K562 (cell line): ENCODE data around the gene DPAGT1. TPM values are rescaled to one million over a fixed set of nuclear protein-coding genes. Genes with fewer than 3 reads are reported as not detected.

Source experiments
- ATF1 ChIP-seq, 2 experiments: fragments of 450-650 bp in 1 of 2; IDR thresholded peaks; 2 replicates each; pipeline ENCODE4 v1.6.1; 2016; ENCODE audit warnings: missing compliant biosample characterization in 1 of 2, missing genetic modification characterization in 1 of 2
- BRD4 ChIP-seq: fragments of 200-600 bp; sonication (generic); IDR thresholded peaks from 2 replicates; pipeline ENCODE4 v1.6.1; 2017; ENCODE audit warnings: inconsistent platforms
- BRF2 ChIP-seq: IDR thresholded peaks from 3 replicates; pipeline ENCODE4 v1.6.1; 2011; ENCODE audit warnings: borderline replicate concordance, mild to moderate bottlenecking; ENCODE audit not compliant: insufficient read length, insufficient read depth
- CHD1 ChIP-seq: fragments of 200-600 bp; sonication (generic); IDR thresholded peaks from one replicate; pipeline ENCODE4 v1.6.1; 2012; ENCODE audit warnings: mild to moderate bottlenecking, moderate library complexity, low read length, inconsistent platforms
- GATA2 ChIP-seq: sonication (generic); formaldehyde crosslinking; IDR thresholded peaks from 2 replicates; pipeline ENCODE4 v1.4.0; 2020; ENCODE audit warnings: mild to moderate bottlenecking, missing genetic modification reagents
- HCFC1 ChIP-seq: IDR thresholded peaks from 2 replicates; pipeline ENCODE4 v1.6.1; 2012; ENCODE audit warnings: low read depth, low read length, improper control_type of control experiment
- ID3 ChIP-seq, 2 experiments: fragments of 250-450 bp in 1 of 2; fragments of 450-650 bp in 1 of 2; sonication (Bioruptor Pico) in 1 of 2; IDR thresholded peaks; 2 replicates each; pipeline versions ENCODE4 v1.6.1 to v1.8.0; 2016 to 2021; ENCODE audit warnings: mild to moderate bottlenecking in 2 of 2, moderate library complexity in 2 of 2, missing compliant biosample characterization in 1 of 2, missing genetic modification characterization in 1 of 2
- JUND ChIP-seq, 2 experiments: IDR thresholded peaks; 2 replicates in 1 of 2; 3 replicates in 1 of 2; pipeline ENCODE4 v1.6.1; 2011; ENCODE audit warnings: borderline replicate concordance in 2 of 2, low read depth in 2 of 2, low read length in 2 of 2, improper control_type of control experiment in 1 of 2, missing biosample characterization in 1 of 2, missing genetic modification characterization in 1 of 2, missing genetic modification reagents in 1 of 2
- KDM1A ChIP-seq, 2 experiments: fragments of 450-650 bp; IDR thresholded peaks; 2 replicates each; pipeline ENCODE4 v1.6.1; 2016; ENCODE audit warnings: mild to moderate bottlenecking in 2 of 2
- MAZ ChIP-seq, 2 experiments: fragments of 450-650 bp in 1 of 2; sonication (generic) in 1 of 2; formaldehyde crosslinking; IDR thresholded peaks in 1 of 2; conservative IDR thresholded peaks in 1 of 2; 2 replicates each; pipeline versions ENCODE4 v1.4.0 to v1.5.0; 2020; ENCODE audit warnings: mild to moderate bottlenecking in 1 of 2, missing genetic modification reagents in 1 of 2
- MLLT1 ChIP-seq, 2 experiments: fragments of 450-650 bp; IDR thresholded peaks; 2 replicates each; pipeline ENCODE4 v1.6.1; 2016
- MYBL2 ChIP-seq, 2 experiments: fragments of 450-650 bp in 1 of 2; sonication (generic) in 1 of 2; formaldehyde crosslinking in 1 of 2; IDR thresholded peaks; 2 replicates each; pipeline versions ENCODE4 v1.6.1 to v1.8.1; 2017 to 2022; ENCODE audit warnings: borderline replicate concordance in 1 of 2, inconsistent platforms in 1 of 2, low read depth in 1 of 2, mild to moderate bottlenecking in 1 of 2, missing genetic modification reagents in 1 of 2, moderate library complexity in 1 of 2
- NFYB ChIP-seq: IDR thresholded peaks from 2 replicates; pipeline ENCODE4 v1.6.1; 2011; ENCODE audit warnings: mild to moderate bottlenecking, moderate library complexity; ENCODE audit not compliant: insufficient read length; ENCODE audit errors: extremely low read depth
- PHF20 ChIP-seq: fragments of 450-650 bp; IDR thresholded peaks from 2 replicates; pipeline ENCODE4 v1.6.1; 2018; ENCODE audit not compliant: partially characterized antibody
- PHF8 ChIP-seq: fragments of 200-600 bp; sonication (generic); IDR thresholded peaks from 2 replicates; pipeline ENCODE4 v1.6.1; 2012; ENCODE audit warnings: mixed run types, mild to moderate bottlenecking, inconsistent platforms, low read length, moderate library complexity, borderline replicate concordance
- RB1 ChIP-seq: fragments of 450-650 bp; IDR thresholded peaks from 2 replicates; pipeline ENCODE4 v1.6.1; 2017; ENCODE audit warnings: low read depth, mild to moderate bottlenecking
- SMAD1 ChIP-seq: fragments of 150-350 bp; IDR thresholded peaks from 2 replicates; pipeline ENCODE4 v1.6.1; 2014; ENCODE audit warnings: low read length, low read depth; ENCODE audit not compliant: partially characterized antibody
- TGIF2 ChIP-seq: sonication (generic); formaldehyde crosslinking; IDR thresholded peaks from 2 replicates; pipeline ENCODE4 v1.8.1; 2022; ENCODE audit warnings: mild to moderate bottlenecking, missing genetic modification reagents, moderate library complexity
- ZFX ChIP-seq: sonication (generic); formaldehyde crosslinking; IDR thresholded peaks from 2 replicates; pipeline ENCODE4 v1.8.0; 2022; ENCODE audit warnings: mild to moderate bottlenecking, missing genetic modification reagents, moderate library complexity
- ZKSCAN8 ChIP-seq: fragments of 200-800 bp; sonication (Bioruptor generic); IDR thresholded peaks from 2 replicates; pipeline ENCODE4 v1.6.1; 2016; ENCODE audit warnings: missing genetic modification characterization, missing compliant biosample characterization
- ZNF668 ChIP-seq: fragments of 250-450 bp; sonication (Bioruptor Pico); IDR thresholded peaks from 2 replicates; pipeline ENCODE4 v1.8.0; 2022; ENCODE audit warnings: mild to moderate bottlenecking, inconsistent platforms
- polyA plus RNA-seq, 8 experiments: library from polyadenylated mRNA; depleted of rRNA in 4 of 8; stranded (reverse) in 5 of 8; unstranded in 3 of 8; fragments of >200 nt; fragmentation: Nextera tagmentation in 2 of 8; fragmentation: Illumina TruSeq in 1 of 8; extraction: Ambion mirVana in 2 of 8; extraction: Trizol in 1 of 8; gene quantifications; 2 replicates each; pipeline versions ENCODE4 v1.2.1 to v1.2.3, GENCODE V29; 2011 to 2014; ENCODE audit warnings: inconsistent platforms in 1 of 8, missing spikeins in 1 of 8
- total RNA-seq, 7 experiments: library from RNA; depleted of rRNA in 6 of 7; stranded (reverse); fragments of >200 nt in 6 of 7; fragmentation: Illumina TruSeq in 2 of 7; extraction: Trizol in 2 of 7; gene quantifications; 2 replicates each; pipeline versions ENCODE4 v1.2.1 to v1.2.3, GENCODE V29; 2011 to 2021; ENCODE audit warnings: low replicate concordance in 1 of 7

Gene DPAGT1
- total and polyA plus RNA-seq, 9 of the 15 experiments (the other 6 are each of a cell fraction or from before 2014, with no cell fraction given) = 29.9 to 135 (median 85.0) TPM

- TF ChIP-seq KDM1A (IDR thresholded peaks at IDR 0.05) (peak in 1 of 2 experiments; percentile 63), MLLT1 (IDR thresholded peaks at IDR 0.05) (no peak), ID3 (CRISPR knock-in tag; IDR thresholded peaks at IDR 0.05) (no peak), ID3 (tag; IDR thresholded peaks at IDR 0.05) (0 out of 2 replicates have a peak, but pooled peaks have one; percentile 32), ATF1 (CRISPR knock-in tag; IDR thresholded peaks at IDR 0.05) (no peak), ATF1 (tag; IDR thresholded peaks at IDR 0.05) (peak; percentile 20; the same call in 1 of the 2 replicates), ZKSCAN8 (CRISPR knock-in tag) (no peak), ZFX (no peak), BRF2 (no peak), PHF8 (no peak), RB1 (0 out of 2 replicates have a peak, but pooled peaks have one; percentile 33), SMAD1 (no peak), MYBL2 (IDR thresholded peaks at IDR 0.05; ENCODE audit: low read depth) (no peak), MYBL2 (CRISPR knock-in tag; IDR thresholded peaks at IDR 0.05; ENCODE audit: borderline replicate concordance) (no peak), GATA2 (CRISPR knock-in tag) (peak; percentile 91), NFYB (peak; percentile 6), CHD1 (no peak), PHF20 (no peak), MAZ (CRISPR knock-in tag; conservative IDR thresholded peaks at IDR 0.05 in 1 of 2, IDR thresholded peaks at IDR 0.05 in 1 of 2) (0 out of 4 replicates have a peak, but pooled peaks of 1 of the 2 experiments have one; percentile 13), TGIF2 (CRISPR knock-in tag) (no peak), ZNF668 (no peak), JUND (IDR thresholded peaks at IDR 0.05; ENCODE audit: borderline replicate concordance, low read depth, low read length) (0 out of 2 replicates have a peak, but pooled peaks have one; percentile 19), JUND (tag; IDR thresholded peaks at IDR 0.05; ENCODE audit: borderline replicate concordance, low read depth, low read length) (no peak; the same call in 2 of the 3 replicates), HCFC1 (no peak), BRD4 (0 out of 2 replicates have a peak, but pooled peaks have one; percentile 25)
Observed at GRCh38 chr11:119065369-119065768, 36.3 kb downstream of the DPAGT1 start (continued).
